ENCODE results near the gene PRSS38.

The PRSS38 gene

GRCh38 chr1:227792216-227793078 lies 23.0 kb upstream of the PRSS38 start:
- FAIRE-seq (no peak), DNase-seq (ENCODE audit: insufficient read length, low spot score) (no peak)

- DNase-seq (ENCODE audit: insufficient read length, low spot score) (no peak), FAIRE-seq (no peak)
These were observed 22.2 kb upstream of the PRSS38 start for GRCh38 chr1:227793079-227793947.

GRCh38 chr1:227793948-227794816 lies 21.3 kb upstream of the PRSS38 start:
- FAIRE-seq (no peak), DNase-seq (ENCODE audit: insufficient read length, low spot score) (no peak)

- no peak for DNase-seq (ENCODE audit: insufficient read length, low spot score)
- no peak for FAIRE-seq
These were observed 20.7 kb upstream of the PRSS38 start for GRCh38 chr1:227794817-227795192.

- no peak for DNase-seq (ENCODE audit: insufficient read length, low spot score)
- FAIRE-seq: no peak
These were observed 19.7 kb upstream of the PRSS38 start for GRCh38 chr1:227795732-227796131.

GRCh38 chr1:227796359-227796915 lies 19.0 kb upstream of the PRSS38 start:
- no peak for FAIRE-seq
- no peak for DNase-seq (ENCODE audit: insufficient read length, low spot score)

- DNase-seq (ENCODE audit: insufficient read length, low spot score): no peak
- FAIRE-seq: no peak
These were observed 18.3 kb upstream of the PRSS38 start for GRCh38 chr1:227797144-227797543.

GRCh38 chr1:227797625-227798024 lies 17.9 kb upstream of the PRSS38 start:
- FAIRE-seq: no peak
- no peak for DNase-seq (ENCODE audit: insufficient read length, low spot score)

- FAIRE-seq: no peak
- DNase-seq (ENCODE audit: insufficient read length, low spot score): no peak
These were observed 17.2 kb upstream of the PRSS38 start for GRCh38 chr1:227798078-227798802.

GRCh38 chr1:227799756-227800155 lies 15.7 kb upstream of the PRSS38 start:
- FAIRE-seq (no peak), DNase-seq (ENCODE audit: insufficient read length, low spot score) (no peak)

GRCh38 chr1:227803933-227804332 lies 11.5 kb upstream of the PRSS38 start:
- DNase-seq (ENCODE audit: insufficient read length, low spot score): no peak
- FAIRE-seq: no peak

- DNase-seq (ENCODE audit: insufficient read length, low spot score) (no peak), FAIRE-seq (no peak)
These were observed 9.8 kb upstream of the PRSS38 start for GRCh38 chr1:227805606-227806197.

GRCh38 chr1:227808566-227808965 lies 6.9 kb upstream of the PRSS38 start:
- DNase-seq (ENCODE audit: insufficient read length, low spot score) (no peak), FAIRE-seq (no peak)

- FAIRE-seq: no peak
- no peak for DNase-seq (ENCODE audit: insufficient read length, low spot score)
These were observed 6.4 kb upstream of the PRSS38 start for GRCh38 chr1:227809026-227809425.

GRCh38 chr1:227813962-227814361 lies 1.5 kb upstream of the PRSS38 start:
- DNase-seq (ENCODE audit: insufficient read length, low spot score) (no peak), FAIRE-seq (no peak)

GRCh38 chr1:227816750-227817446 lies 1.4 kb downstream of the PRSS38 start:
- FAIRE-seq (no peak), DNase-seq (ENCODE audit: insufficient read length, low spot score) (no peak)

GRCh38 chr1:227823537-227823936 lies 8.1 kb downstream of the PRSS38 start:
- DNase-seq (ENCODE audit: insufficient read length, low spot score) (no peak), FAIRE-seq (no peak)

GRCh38 chr1:227824204-227824603 lies 8.7 kb downstream of the PRSS38 start:
- DNase-seq (ENCODE audit: insufficient read length, low spot score): no peak
- FAIRE-seq: no peak

- DNase-seq (ENCODE audit: insufficient read length, low spot score) (no peak), FAIRE-seq (no peak)
These were observed 13.3 kb downstream of the PRSS38 start for GRCh38 chr1:227828786-227829185.
